NCI-H2171 treated with DMSO at 0.1 percent for 48 hours (cell line): Measurements from ENCODE around the gene F3.
"Not testable (repeated sequence)": the region's sequence is repeated elsewhere in the genome, so short reads cannot be mapped to it uniquely, and the experiment has no call there.

Experiments used
- DNase-seq: peaks from one replicate; lab custom pipeline; 2025; lab: John Stamatoyannopoulos, UW

Gene F3

GRCh38 chr1:94541246-94542087 lies at the start of gene F3:
F3 (minus strand) TSS chr1:94541759; CDS start chr1:94541636, 123 bp downstream.
- peak; percentile 33 for DNase-seq

GRCh38 chr1:94590203-94591137 lies 48.9 kb upstream of the F3 start:
- no peak for DNase-seq

DNA sequence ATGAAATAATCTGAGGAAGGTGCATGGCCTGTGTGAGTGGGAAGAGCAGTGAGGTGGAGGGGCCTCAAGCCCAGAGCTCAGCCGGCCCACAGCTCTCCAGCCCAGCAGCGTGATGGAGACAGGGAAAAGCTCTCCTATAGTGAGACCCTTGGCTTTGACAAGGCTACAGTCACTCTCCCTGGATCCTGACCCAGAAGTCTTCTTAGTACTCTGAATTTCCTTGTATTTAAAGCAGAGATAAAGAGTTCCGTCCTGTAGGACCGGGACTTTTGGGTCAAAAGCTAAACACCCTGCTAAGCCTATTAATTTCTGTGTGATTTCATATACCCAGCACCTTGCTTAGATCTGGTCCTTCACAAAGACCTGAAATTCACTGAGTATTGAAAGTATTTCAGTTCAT lies 48.2 kb upstream of the F3 start:
- no peak for DNase-seq

GRCh38 chr1:94582565-94582964 lies 41.0 kb upstream of the F3 start:
- DNase-seq, result no peak

DNA sequence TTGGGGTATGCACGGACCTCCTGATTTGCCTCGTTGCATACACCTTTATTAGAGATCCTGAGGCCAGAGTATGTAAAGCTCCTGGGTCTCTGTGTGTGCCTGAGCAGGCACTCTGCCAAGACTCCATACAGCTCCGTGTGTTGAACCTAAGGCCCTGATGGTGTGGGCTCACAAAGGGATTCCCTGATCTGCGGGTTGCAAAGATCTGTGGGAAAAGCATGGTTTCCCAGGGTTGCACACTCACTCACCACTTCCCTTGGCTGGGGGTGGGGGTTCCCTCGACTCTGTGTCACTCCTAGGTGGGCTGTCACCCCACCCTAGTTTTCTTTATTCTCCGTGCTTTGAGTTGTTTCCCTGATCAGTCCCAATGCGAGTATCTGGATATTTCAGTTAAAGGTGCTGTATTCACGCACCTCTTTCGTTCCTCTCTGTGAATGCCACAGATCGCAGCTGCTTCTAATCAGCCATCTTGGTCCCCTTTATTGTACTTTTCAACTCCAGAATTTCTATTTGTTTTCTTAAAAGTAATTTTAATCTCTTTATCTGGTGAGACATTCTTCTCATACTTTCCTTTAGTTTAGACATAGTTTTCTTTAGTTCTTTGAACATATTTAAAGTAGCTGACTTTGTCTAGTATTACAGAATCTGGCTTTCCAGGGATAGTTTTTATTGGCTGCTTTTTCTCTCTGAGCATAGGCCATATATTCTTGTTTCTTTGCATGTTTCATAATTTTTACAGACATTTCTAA lies 39.0 kb upstream of the F3 start:
- DNase-seq, result no peak

DNA sequence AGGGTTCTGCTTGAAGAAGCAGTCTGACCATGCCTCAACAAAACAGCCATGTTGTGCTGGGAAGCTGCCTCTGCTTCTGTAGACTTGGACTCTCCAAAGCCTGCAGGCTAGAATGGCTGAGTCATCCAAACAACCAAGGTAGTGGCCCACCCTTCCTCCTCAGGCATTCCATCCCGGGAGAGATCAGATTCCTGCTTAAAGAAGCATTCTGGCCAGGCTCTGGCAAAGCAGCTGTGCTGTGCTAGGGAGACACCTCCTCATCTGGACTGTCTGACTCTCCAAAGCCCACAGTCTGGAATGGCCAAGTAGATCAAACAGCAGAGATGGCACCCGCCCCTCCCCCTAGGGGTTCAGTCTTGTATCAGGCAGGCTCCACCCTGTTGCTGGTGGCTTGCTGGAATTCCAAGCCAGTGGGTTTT lies 38.3 kb upstream of the F3 start:
- DNase-seq, result no peak

DNA sequence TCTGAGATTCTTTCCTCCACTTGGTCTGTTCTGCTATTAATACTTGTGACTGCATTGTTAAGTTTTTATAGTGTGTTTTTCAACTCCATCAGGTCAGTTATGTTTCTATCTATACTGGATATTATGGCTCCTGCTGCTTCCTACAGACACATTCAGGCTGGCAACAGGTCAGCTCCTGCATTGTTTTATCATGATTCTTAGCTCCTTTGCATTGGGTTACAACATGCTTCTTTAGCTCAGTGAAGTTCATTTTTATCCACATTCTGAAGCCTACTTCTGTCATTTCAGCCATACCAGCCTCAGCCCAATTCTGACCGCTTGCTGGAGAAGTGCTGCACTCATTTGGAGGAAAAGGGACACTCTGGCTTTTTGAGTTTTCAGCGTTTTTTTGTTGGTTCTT lies 37.3 kb upstream of the F3 start:
- DNase-seq, result no peak

- not testable (repeated sequence) for DNase-seq
Observed at GRCh38 chr1:94573917-94574316, 32.4 kb upstream of the F3 start.

DNA sequence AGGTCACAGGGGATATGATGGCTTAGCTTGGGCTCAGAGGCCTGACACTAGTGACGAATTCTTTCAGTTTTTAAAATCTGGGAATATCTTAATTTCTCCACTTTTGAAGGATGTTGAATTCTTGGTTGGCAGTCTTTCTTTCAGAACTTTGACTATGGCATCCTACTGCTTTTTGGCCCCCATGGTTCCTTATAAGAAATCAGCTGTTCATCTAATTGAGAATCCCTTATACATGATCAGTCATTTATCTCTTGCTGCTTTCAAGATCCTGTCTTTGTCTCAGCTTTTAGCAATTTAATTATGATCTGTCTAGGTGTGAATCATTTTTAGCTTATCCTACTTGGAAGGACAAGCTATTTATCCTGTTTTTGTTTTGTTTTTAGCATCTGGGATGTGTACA lies 31.2 kb upstream of the F3 start:
- no peak for DNase-seq

GRCh38 chr1:94570965-94571364 lies 29.4 kb upstream of the F3 start:
- DNase-seq, result not testable (repeated sequence)

GRCh38 chr1:94568806-94569205 lies 27.2 kb upstream of the F3 start:
- not testable (repeated sequence) for DNase-seq

DNA sequence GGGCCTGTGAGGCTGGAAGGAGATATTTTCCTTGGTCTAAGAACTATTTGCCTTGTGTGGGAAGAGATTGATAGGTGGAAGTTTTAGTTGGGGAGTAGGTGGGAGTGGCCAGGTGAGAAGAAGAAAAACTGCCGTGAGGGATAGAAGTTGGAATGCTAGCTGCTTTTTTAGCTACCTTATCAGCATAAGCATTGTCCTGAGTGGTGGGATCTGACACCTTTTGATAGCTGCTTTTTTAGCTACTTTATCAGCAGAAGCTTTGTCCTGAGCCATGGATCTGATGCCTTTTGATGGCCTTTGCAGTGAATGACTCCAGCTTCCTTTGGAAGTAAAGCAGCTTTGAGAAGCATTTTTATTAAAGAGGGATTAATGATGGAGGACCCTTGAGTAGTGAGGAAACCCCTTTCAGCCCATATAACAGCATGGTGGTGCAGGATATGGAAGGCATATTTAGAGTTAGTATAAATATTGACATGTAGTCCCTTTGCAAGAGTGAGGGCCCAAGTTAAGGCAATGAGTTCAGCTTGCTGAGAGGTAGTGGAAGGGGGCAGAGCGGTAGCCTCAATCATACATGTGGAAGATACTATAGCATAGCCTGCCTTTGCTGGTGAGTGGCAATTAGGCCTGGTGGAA lies 26.5 kb upstream of the F3 start:
- not testable (repeated sequence) for DNase-seq

GRCh38 chr1:94566436-94566835 lies 24.9 kb upstream of the F3 start:
- DNase-seq, result not testable (repeated sequence)

DNA sequence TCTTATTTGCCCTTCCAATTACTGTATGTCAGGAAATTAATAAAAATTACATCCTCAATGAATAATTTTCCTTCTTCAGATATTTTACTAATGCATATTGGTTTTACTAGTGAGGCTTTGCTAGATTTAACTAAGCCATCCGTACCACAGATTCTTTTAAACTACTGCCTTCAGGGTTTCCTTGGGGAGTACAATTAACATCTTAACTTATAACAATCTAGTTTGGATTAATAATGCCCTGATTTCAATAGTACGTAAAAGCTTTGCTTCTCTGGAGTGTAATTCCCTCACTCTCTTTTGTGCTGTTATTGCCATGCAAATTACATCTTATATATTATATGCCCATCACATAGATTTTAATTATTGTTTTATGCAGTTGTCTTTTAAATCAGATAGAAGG lies 24.3 kb upstream of the F3 start:
- DNase-seq, result no peak

DNA sequence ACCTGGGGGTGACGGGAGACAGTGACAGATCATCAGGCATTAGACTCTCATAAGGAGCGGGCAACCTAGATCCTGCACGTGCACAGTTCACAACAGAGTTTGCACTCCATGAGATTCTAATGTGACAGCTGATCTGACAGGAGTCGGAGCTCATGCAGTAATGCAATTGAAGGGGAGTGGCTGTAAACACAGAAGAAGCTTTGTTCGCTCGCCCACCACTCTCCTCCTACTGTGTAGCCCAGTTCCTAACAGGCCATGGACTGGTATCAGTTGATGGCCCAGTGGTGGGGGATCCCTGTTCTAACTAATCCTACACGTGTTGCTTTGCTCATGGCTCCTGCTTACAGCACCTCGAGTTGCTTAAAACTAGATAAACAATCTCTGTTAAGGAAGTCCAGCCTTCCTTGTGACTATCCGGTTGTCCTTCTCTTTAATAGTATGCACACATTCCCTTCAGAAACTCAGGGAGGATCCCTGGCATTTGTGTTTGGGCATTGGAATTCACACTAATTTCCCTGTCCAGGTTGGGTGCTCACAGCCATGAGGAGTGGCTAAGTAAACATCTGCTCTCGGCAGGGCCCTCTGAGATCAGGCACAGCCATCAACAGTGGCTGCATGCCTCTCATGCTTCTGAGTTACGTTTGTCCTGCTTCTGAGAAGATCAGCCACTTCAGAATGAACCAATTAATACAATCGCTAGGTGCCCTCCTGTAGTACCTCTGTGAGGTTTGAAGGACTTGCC lies 21.1 kb upstream of the F3 start:
- DNase-seq, result no peak

DNA sequence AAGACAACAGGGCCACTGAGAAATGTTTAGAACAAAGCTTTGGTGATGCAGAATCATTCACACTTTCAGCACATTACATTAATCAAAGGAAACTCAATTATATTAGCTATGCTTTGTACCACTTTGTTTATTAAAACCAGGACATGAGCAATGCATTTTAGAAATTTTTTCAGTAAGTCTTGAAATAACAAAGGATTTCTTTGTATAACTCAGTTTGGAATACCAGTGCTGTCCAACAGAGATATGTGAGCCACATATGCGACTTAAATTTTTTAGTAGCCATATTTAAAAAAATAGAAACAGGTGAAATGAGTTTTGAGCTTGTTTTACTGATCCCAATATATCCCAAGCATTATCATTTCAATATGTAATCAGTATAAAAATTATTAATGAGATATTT lies 18.8 kb upstream of the F3 start:
- no peak for DNase-seq

DNA sequence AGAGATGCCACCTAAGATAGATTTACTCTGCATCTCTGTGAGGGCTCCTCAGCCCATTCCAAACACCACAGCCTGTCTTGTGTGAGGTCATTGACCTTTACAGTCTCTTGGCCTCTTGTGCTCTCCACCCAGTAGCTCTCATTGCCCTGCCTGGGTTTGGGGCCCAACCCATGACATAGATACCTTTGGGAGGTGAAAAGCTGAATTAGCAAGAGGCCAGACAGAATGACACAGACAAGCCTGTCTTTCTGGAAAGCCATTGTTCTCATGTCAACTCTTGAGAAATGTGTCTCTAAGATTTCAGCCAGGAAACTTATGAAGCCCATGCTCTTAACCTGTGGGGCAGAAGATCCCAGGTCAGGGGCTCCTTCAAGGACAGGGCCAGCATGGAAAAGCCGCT lies 18.4 kb upstream of the F3 start:
- no peak for DNase-seq

GRCh38 chr1:94555091-94555490 lies 13.5 kb upstream of the F3 start:
- no peak for DNase-seq

- peak; percentile 12 for DNase-seq
Observed at GRCh38 chr1:94554580-94554979, 13.0 kb upstream of the F3 start.

GRCh38 chr1:94553931-94554330 lies 12.4 kb upstream of the F3 start:
- no peak for DNase-seq

- peak; percentile 35 for DNase-seq
Observed at GRCh38 chr1:94553323-94553730, 11.8 kb upstream of the F3 start.
